Activated naive CD4-positive, alpha-beta T cell treated with anti-CD3 and anti-CD28 coated beads, Interleukin-2, amount 50 U/mL, for 24 hours (primary cell): ENCODE measurements around the gene STPG1.
A peak's percentile ranks its signal among the peaks of the same experiment; 100 is the strongest.

Source experiments
- H3K27ac Mint-ChIP-seq: one replicate; pipeline ENCODE4 v1.8.0; 2021; ENCODE audit warnings: mild to moderate bottlenecking, mixed read lengths
- H3K27me3 Mint-ChIP-seq: one replicate; pipeline ENCODE4 v1.8.0; 2021; ENCODE audit warnings: mixed read lengths
- H3K36me3 Mint-ChIP-seq: one replicate; pipeline ENCODE4 v1.8.0; 2021; ENCODE audit warnings: mixed read lengths
- H3K4me1 Mint-ChIP-seq: one replicate; pipeline ENCODE4 v1.8.0; 2021; ENCODE audit warnings: mixed read lengths
- H3K4me3 Mint-ChIP-seq: one replicate; pipeline ENCODE4 v1.8.0; 2021; ENCODE audit warnings: mild to moderate bottlenecking, mixed read lengths
- H3K9me3 Mint-ChIP-seq: one replicate; pipeline ENCODE4 v1.8.0; 2021; ENCODE audit warnings: mixed read lengths

STPG1 gene

GRCh38 chr1:24327891-24328290 is 85.7 kb downstream of the STPG1 start:
- no peak overlapping the region for H3K27ac Mint-ChIP-seq
- no peak overlapping the region for H3K4me3 Mint-ChIP-seq
- H3K9me3 Mint-ChIP-seq = no peaks in the 10 kb centered on the region
- no peaks in the 10 kb centered on the region for H3K36me3 Mint-ChIP-seq
- peaks cover 6% of the 10 kb centered on the region for H3K4me1 Mint-ChIP-seq
- peaks cover 13% of the 10 kb centered on the region for H3K27me3 Mint-ChIP-seq

- Mint-ChIP-seq H3K4me3 (no peak overlapping the region), H3K36me3 (no peaks in the 10 kb centered on the region), H3K27me3 (peaks cover 13% of the 10 kb centered on the region), H3K9me3 (no peaks in the 10 kb centered on the region), H3K4me1 (peaks cover 10% of the 10 kb centered on the region), H3K27ac (no peak overlapping the region)
These were observed 86.1 kb downstream of the STPG1 start for GRCh38 chr1:24327486-24327885.

GRCh38 chr1:24325587-24326449 is 87.8 kb downstream of the STPG1 start:
- Mint-ChIP-seq H3K4me3 (no peak overlapping the region), H3K27me3 (peaks cover 17% of the 10 kb centered on the region), H3K4me1 (peaks cover 22% of the 10 kb centered on the region), H3K27ac (no peak overlapping the region), H3K9me3 (no peaks in the 10 kb centered on the region), H3K36me3 (no peaks in the 10 kb centered on the region)

GRCh38 chr1:24324903-24325302 is 88.7 kb downstream of the STPG1 start:
- no peak overlapping the region for H3K4me3 Mint-ChIP-seq
- H3K27ac Mint-ChIP-seq = no peak overlapping the region
- peaks cover 26% of the 10 kb centered on the region for H3K27me3 Mint-ChIP-seq
- H3K9me3 Mint-ChIP-seq = no peaks in the 10 kb centered on the region
- no peaks in the 10 kb centered on the region for H3K36me3 Mint-ChIP-seq
- peaks cover 31% of the 10 kb centered on the region for H3K4me1 Mint-ChIP-seq

GRCh38 chr1:24323281-24323680 is 90.3 kb downstream of the STPG1 start:
- Mint-ChIP-seq H3K27me3 (peaks cover 39% of the 10 kb centered on the region), H3K27ac (no peak overlapping the region)

GRCh38 chr1:24322470-24323177 is 91.0 kb downstream of the STPG1 start:
- H3K9me3 Mint-ChIP-seq = no peaks in the 10 kb centered on the region
- peak overlapping the region; percentile 66 for H3K27ac Mint-ChIP-seq
- peaks cover 38% of the 10 kb centered on the region for H3K27me3 Mint-ChIP-seq
- H3K36me3 Mint-ChIP-seq = no peaks in the 10 kb centered on the region
- peaks cover 46% of the 10 kb centered on the region for H3K4me1 Mint-ChIP-seq
- peak overlapping the region; percentile 87 for H3K4me3 Mint-ChIP-seq

More at GRCh38 chr1:24323281-24323680, 90.3 kb downstream of the STPG1 start:
- Mint-ChIP-seq H3K9me3 (no peaks in the 10 kb centered on the region), H3K4me3 (no peak overlapping the region), H3K36me3 (no peaks in the 10 kb centered on the region), H3K4me1 (peaks cover 46% of the 10 kb centered on the region)

- peaks cover 33% of the 10 kb centered on the region for H3K27me3 Mint-ChIP-seq
These were observed 91.7 kb downstream of the STPG1 start for GRCh38 chr1:24321697-24322469.

GRCh38 chr1:24321126-24321525 is 92.5 kb downstream of the STPG1 start:
- Mint-ChIP-seq H3K27me3 (peaks cover 32% of the 10 kb centered on the region), H3K9me3 (no peaks in the 10 kb centered on the region), H3K36me3 (no peaks in the 10 kb centered on the region), H3K27ac (no peak overlapping the region), H3K4me3 (peak overlapping the region; percentile 36), H3K4me1 (peaks cover 46% of the 10 kb centered on the region)

More at GRCh38 chr1:24321697-24322469, 91.7 kb downstream of the STPG1 start:
- Mint-ChIP-seq H3K27ac (peak overlapping the region; percentile 66), H3K9me3 (no peaks in the 10 kb centered on the region), H3K4me1 (peaks cover 46% of the 10 kb centered on the region), H3K4me3 (peak overlapping the region; percentile 87), H3K36me3 (no peaks in the 10 kb centered on the region)

- peaks cover 46% of the 10 kb centered on the region for H3K4me1 Mint-ChIP-seq
- no peak overlapping the region for H3K27ac Mint-ChIP-seq
- peaks cover 34% of the 10 kb centered on the region for H3K27me3 Mint-ChIP-seq
- peak overlapping the region; percentile 73 for H3K4me3 Mint-ChIP-seq
- no peaks in the 10 kb centered on the region for H3K9me3 Mint-ChIP-seq
- no peaks in the 10 kb centered on the region for H3K36me3 Mint-ChIP-seq
These were observed 93.6 kb downstream of the STPG1 start for GRCh38 chr1:24319962-24320361.

- H3K27ac Mint-ChIP-seq = peak within 1 kb of the TSS; percentile 55
- H3K27me3 Mint-ChIP-seq = peaks cover 34% of the 10 kb centered on the region
- no peaks in the 10 kb centered on the region for H3K9me3 Mint-ChIP-seq
- peaks cover 46% of the 10 kb centered on the region for H3K4me1 Mint-ChIP-seq
- H3K4me3 Mint-ChIP-seq = peak within 1 kb of the TSS; percentile 73
- no peaks in the 10 kb centered on the region for H3K36me3 Mint-ChIP-seq
These were observed 94.2 kb downstream of the STPG1 start, which contains the start of gene GRHL3 for GRCh38 chr1:24319312-24319863. GRHL3 (plus strand) TSS chr1:24319357; CDS start chr1:24319552, 195 bp downstream.

GRCh38 chr1:24318615-24319311 is 94.8 kb downstream of the STPG1 start:
- Mint-ChIP-seq H3K4me3 (peak overlapping the region; percentile 73), H3K36me3 (no peaks in the 10 kb centered on the region), H3K27ac (peak overlapping the region; percentile 55), H3K4me1 (peaks cover 44% of the 10 kb centered on the region), H3K9me3 (no peaks in the 10 kb centered on the region), H3K27me3 (peaks cover 32% of the 10 kb centered on the region)

- H3K27me3 Mint-ChIP-seq = peaks cover 28% of the 10 kb centered on the region
- peak overlapping the region; percentile 55 for H3K27ac Mint-ChIP-seq
- peaks cover 42% of the 10 kb centered on the region for H3K4me1 Mint-ChIP-seq
- no peaks in the 10 kb centered on the region for H3K9me3 Mint-ChIP-seq
- no peak overlapping the region for H3K4me3 Mint-ChIP-seq
- H3K36me3 Mint-ChIP-seq = no peaks in the 10 kb centered on the region
These were observed 95.5 kb downstream of the STPG1 start for GRCh38 chr1:24317956-24318614.

- no peaks in the 10 kb centered on the region for H3K9me3 Mint-ChIP-seq
- no peak overlapping the region for H3K4me3 Mint-ChIP-seq
- H3K27ac Mint-ChIP-seq = peak overlapping the region; percentile 23
- peaks cover 26% of the 10 kb centered on the region for H3K27me3 Mint-ChIP-seq
- peaks cover 33% of the 10 kb centered on the region for H3K4me1 Mint-ChIP-seq
- no peaks in the 10 kb centered on the region for H3K36me3 Mint-ChIP-seq
These were observed 96.5 kb downstream of the STPG1 start for GRCh38 chr1:24317081-24317480.

- no peak overlapping the region for H3K27ac Mint-ChIP-seq
- H3K9me3 Mint-ChIP-seq = no peaks in the 10 kb centered on the region
- H3K4me3 Mint-ChIP-seq = no peak overlapping the region
- peaks cover 25% of the 10 kb centered on the region for H3K27me3 Mint-ChIP-seq
- no peaks in the 10 kb centered on the region for H3K36me3 Mint-ChIP-seq
- H3K4me1 Mint-ChIP-seq = peaks cover 32% of the 10 kb centered on the region
These were observed 96.9 kb downstream of the STPG1 start for GRCh38 chr1:24316645-24317044.
